CD4-positive, alpha-beta T cell treated with Interferon alpha-2 for 1 hour (primary cell): ENCODE measurements around the gene NR6A1.

ENCODE experiments used
- DNase-seq, 2 donors: peaks; one replicate each; pipeline ENCODE4 v3.0.0-alpha.2; 2020 to 2022

Gene NR6A1

DNA sequence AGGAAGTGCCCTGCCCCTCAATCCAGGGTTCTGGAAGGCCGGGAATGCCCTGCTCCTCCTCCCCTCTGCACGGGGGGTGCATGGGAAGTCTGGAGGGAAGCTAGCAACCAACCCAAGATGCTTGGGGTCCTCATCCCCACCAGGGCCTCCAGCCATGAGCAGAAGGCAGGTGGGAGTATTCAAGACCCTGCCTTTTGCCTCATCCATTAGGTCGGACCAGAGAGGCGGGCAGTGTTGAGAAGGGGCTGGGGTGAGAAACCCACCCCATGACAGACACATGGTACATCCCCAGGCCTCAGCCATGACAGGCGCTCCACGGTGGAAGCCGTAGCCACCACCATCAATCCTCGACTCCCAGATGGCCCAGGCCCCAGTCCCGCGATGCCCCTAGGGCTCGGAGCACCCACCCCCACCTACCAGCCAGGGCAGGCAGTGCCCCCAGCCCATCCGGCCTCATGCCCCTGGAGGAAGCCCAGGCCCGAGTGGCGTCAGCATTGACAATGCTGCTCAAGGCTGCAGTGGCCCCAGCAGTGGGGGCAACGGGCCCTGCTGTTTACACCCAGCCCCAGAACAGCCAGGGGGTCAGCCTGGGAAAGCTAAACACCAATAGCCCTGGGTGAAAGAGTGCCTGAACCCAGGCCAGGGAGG is 272.5 kb downstream of the NR6A1 start:
- DNase-seq: no peak

DNA sequence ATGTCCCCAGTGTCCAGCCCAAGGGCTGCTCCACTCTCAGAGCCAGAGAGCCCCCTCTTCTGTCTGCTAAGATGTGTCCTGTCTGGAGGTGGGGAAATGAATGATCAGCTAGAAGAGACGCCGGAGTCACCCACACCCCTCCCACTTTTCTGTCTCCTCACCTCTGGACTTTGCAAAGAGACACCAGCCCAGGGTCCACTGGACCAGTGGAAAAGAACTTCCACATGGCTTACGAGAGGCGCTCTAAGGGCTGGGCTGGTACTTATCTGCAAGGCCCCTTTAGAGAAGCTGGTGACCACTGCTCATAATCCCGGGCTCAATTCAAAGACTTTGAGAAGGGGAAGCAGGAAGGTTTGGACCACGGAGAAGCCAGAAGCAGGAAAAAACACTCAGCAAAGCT is 273.1 kb downstream of the NR6A1 start:
- DNase-seq: no peak

DNA sequence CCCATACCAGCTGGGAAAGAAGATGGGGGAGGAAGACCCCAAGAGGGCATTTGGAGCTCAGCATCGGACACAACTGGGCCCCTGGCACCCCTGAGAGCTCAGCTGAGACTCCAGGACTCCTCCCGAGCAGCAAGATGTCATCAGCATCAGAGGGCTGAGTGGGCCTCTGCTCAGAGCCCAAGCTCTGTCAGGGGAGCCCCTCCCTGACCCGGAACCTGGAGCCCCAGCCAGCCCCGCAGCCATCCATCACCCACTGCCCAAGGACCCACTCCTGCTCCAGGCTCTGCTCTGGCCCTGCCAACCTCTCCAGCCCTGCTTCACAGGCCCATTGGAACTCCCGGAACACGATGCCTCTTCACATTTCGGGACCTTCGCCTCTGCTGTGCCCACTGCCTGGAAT is 273.7 kb downstream of the NR6A1 start:
- no peak for DNase-seq

- no peak for DNase-seq
These were observed 274.6 kb downstream of the NR6A1 start for GRCh38 chr9:124496463-124496862.

GRCh38 chr9:124496075-124496449 is 275.0 kb downstream of the NR6A1 start:
- no peak for DNase-seq

GRCh38 chr9:124495126-124496074 is 275.7 kb downstream of the NR6A1 start:
- no peak for DNase-seq

DNA sequence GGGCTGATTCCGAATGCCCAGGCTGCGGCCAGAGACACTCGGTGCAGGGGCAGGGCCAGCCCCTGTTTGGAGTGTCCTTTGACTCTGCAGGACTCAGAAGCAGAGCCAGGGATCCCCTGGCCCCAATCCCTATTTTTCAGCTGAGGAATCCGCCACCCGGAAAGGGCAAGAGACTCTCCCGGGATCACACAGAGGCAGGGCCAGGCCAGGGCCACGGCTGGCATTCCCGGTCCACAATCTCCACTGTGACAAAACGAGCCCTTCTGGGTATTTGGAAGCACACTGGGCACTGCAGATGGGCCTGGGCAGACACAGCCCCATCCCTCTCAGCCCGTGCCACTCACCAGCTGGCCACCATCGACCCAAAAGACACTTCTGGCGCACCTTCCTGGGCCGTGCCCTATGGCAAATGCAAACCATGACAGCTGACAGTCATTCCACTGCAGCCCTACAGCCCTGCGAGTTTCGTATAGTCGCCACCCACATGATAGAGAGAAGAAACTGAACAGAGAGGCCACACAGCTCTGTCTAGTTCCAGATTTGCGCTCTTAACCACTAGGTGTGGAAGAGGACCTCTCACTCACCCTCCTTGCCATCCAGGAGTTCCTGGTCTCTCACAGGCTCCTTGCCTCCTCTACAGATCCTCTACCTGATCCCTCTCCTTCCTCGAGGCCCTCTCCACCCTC is 277.2 kb downstream of the NR6A1 start:
- no peak for DNase-seq

DNA sequence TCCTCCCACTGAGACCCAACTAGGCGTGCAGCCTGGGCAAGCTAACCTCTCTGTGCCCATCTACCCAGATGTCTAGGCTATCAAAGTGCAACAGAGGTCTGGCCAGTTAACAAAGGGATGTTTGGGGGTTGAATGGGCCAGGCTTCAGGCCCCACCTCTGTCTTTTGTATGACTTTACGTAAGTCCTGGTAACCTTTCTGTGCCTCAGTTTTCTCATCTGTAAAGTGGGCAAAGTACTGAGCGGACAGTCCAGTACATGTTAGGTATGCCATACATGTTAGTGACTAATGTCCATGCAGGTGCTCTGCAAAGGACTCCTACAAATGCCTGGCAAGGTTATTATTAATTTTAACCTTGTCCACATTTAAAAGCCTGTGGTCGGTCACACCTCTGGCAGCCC is 277.9 kb downstream of the NR6A1 start:
- DNase-seq: no peak

GRCh38 chr9:124492818-124493217 is 278.3 kb downstream of the NR6A1 start:
- no peak for DNase-seq

GRCh38 chr9:124491049-124491975 is 279.8 kb downstream of the NR6A1 start:
- no peak for DNase-seq

GRCh38 chr9:124490004-124490403 is 281.1 kb downstream of the NR6A1 start:
- no peak for DNase-seq

DNA sequence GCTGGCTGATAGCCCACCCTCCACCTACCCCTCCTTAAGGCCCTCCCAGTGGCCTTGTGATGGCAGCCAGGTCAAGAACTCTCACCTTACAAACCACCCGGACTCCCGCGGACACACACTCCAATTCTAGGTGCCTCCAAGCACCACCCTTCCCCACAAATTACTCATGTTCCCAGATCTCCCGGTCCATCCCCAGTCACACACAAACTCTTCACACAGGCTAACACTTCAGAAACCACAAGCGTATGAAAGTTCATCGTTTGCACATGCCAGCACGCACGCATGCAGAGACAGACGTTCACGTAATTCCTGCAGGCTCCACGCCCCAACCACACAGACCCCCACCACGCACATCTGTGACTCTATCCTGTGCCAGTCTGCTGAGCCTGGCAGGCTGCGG is 281.9 kb downstream of the NR6A1 start:
- DNase-seq: no peak

- DNase-seq: no peak
These were observed 282.4 kb downstream of the NR6A1 start for GRCh38 chr9:124488641-124489210.

DNA sequence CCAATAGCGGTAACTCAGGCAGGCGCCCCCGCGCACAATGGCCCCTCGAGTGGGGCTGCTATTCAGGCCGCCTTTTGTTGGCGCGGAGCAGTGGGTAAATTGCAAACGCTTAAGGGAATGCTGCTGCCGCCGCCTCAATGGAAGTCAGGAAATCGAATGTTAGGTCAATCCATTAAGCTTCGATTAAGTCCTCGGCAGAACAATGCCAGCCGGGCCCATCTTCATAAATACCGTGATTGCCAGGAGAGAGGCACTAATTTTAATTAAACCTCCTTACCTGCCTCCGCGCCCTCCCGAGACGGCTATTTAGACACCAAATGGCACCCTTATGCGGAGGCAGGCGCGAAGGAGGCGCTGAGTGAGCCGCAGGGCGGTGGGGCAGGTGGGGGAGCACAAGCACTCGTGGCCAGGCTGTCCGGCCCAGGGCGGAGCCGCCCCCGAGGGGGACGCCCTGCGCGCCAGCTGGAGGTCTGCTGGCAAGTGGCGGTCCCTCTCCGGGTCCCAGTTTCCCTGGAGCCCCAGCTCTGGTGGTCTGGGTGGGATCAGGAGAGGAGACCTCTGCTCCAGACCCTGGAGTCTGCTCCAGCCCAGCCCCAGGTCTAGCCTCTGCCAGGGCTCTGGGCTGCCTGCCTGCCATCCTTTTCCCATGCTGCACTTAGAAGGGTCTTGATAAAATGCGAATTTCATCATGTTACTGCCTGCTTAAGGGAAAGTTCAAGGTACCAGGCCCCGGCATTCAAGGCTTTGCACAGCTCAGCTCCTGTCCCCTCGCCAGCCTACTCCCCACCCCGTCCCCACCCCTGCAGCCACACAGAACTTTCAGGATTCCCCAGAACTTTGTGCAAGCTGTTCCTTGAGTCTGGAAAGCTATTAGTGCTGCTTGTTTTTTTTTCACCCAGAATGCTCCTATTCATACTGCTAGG is 283.6 kb downstream of the NR6A1 start:
- DNase-seq: no peak

DNA sequence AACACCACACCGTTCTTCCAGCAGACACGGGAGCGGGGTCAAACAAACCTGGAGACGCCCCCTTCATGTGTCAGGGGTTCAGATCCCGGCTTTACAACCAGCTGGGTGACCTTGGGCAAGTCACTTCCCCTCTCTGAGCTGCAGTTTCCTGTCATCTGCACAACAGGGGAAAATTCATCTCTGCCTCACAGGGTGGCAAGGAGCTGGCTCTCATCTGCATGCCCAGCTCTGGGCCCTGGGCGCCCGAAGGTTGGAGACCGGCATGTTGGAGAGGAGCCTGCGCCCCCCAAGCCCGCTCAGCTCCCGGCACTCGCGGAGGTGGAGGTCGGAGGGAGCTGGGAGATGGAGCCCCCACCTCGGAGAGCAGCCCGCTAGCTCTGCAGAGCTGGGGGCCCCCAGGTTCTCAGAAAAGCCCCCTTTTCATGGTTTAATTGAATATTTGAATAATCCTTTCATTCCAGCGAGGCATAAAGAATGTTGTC is 284.3 kb downstream of the NR6A1 start:
- no peak for DNase-seq

DNA sequence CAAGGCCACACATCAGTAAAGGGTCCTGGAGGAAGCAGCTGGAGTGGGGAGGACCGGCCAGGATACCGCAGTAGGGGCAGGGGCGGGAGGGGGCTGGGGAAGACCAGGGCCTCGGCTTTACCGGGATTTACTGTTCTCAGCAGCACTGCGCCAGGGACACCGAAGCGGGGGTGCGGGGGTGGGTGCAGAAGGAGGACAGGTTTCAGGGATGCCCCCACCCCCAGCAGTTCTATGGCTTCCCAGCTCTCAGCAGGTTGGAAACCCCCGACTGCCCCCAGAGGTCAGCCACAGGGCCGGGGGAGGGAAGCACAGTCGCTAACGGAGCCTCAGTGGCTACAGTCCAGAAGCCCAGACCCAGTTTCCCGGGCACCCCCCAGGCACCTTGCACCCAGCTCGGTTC is 285.2 kb downstream of the NR6A1 start:
- no peak for DNase-seq

- no peak for DNase-seq
These were observed 285.9 kb downstream of the NR6A1 start for GRCh38 chr9:124485201-124485600.

DNA sequence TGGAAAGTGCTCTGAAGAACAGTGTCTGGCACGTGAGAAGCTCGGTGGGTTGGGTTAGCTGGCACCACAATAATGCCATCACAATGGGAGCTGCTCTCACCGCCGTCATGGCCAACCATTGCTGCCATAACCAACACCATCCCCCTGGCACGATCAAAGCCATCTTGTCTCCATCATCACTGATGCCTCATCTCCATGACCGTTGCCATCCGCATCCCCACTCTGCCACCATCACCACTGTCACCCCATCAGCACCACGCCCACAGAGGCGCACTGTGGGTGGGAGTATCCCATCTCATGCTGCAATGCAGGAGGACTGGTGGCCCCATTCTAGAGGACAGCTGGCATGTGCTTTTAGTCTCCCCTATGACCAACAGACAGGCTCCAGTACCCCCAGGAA is 287.6 kb downstream of the NR6A1 start:
- DNase-seq: no peak

GRCh38 chr9:124482431-124483031 is 288.6 kb downstream of the NR6A1 start:
- no peak for DNase-seq

- DNase-seq: no peak
These were observed 290.0 kb downstream of the NR6A1 start for GRCh38 chr9:124481115-124481514.

DNA sequence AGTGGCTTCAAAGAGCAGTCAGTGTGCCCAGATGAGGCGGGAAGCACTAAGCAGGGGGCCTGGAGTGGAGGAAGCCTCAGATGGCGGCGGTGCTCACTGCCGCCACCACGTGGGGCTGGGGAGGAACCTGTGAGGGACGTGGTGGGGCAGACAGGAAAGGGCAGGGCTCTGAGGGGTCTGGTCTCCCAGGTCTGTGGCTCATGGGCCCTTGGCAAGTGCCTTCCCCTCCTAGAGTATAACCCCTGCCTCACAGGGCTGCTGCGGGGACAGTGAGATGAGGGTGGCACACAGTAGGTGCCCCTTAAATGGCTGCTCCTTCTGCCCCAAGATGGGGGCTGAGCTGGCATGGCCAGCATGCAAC is 290.5 kb downstream of the NR6A1 start:
- no peak for DNase-seq
